Measurements from ENCODE around the gene ISL2.

The ISL2 gene

GRCh38 chr15:76343313-76343996 lies 6.9 kb downstream of the ISL2 start:
- no peak for DNase-seq

GRCh38 chr15:76344893-76345582 lies 8.5 kb downstream of the ISL2 start:
- no peak for DNase-seq

- no peak for DNase-seq
These were observed 9.0 kb downstream of the ISL2 start for GRCh38 chr15:76345583-76345879.

- no peak for DNase-seq
These were observed 9.5 kb downstream of the ISL2 start for GRCh38 chr15:76345880-76346668.

- no peak for DNase-seq
These were observed 10.3 kb downstream of the ISL2 start for GRCh38 chr15:76346669-76347481.

- no peak for DNase-seq
These were observed 11.0 kb downstream of the ISL2 start for GRCh38 chr15:76347482-76348055.

- DNase-seq, result no peak
These were observed 12.9 kb downstream of the ISL2 start for GRCh38 chr15:76349301-76350070.

GRCh38 chr15:76353023-76353577 lies 16.5 kb downstream of the ISL2 start:
- DNase-seq, result no peak

- no peak for DNase-seq
These were observed 17.3 kb downstream of the ISL2 start for GRCh38 chr15:76353903-76354302.

GRCh38 chr15:76354823-76355440 lies 18.4 kb downstream of the ISL2 start:
- no peak for DNase-seq

- no peak for DNase-seq
These were observed 21.9 kb downstream of the ISL2 start for GRCh38 chr15:76358453-76358852.

GRCh38 chr15:76359152-76359551 lies 22.6 kb downstream of the ISL2 start:
- DNase-seq, result no peak

- DNase-seq, result no peak
These were observed 23.8 kb downstream of the ISL2 start for GRCh38 chr15:76360416-76360815.

- DNase-seq, result no peak
These were observed 26.7 kb downstream of the ISL2 start for GRCh38 chr15:76363251-76363650.

GRCh38 chr15:76366714-76367113 lies 30.1 kb downstream of the ISL2 start:
- DNase-seq, result no peak

- DNase-seq, result no peak
These were observed 31.6 kb downstream of the ISL2 start for GRCh38 chr15:76368122-76368621.

GRCh38 chr15:76376029-76376428 lies 39.5 kb downstream of the ISL2 start:
- DNase-seq, result no peak

GRCh38 chr15:76376816-76377215 lies 40.2 kb downstream of the ISL2 start:
- no peak for DNase-seq

- no peak for DNase-seq
These were observed 40.6 kb downstream of the ISL2 start for GRCh38 chr15:76377217-76377616.

- DNase-seq, result no peak
These were observed 41.2 kb downstream of the ISL2 start for GRCh38 chr15:76377751-76378150.

GRCh38 chr15:76378691-76379090 lies 42.1 kb downstream of the ISL2 start:
- DNase-seq, result no peak
